Measurements from ENCODE around the gene RHBDL3. TPM values are rescaled to one million over a fixed set of nuclear protein-coding genes. Genes with fewer than 3 reads are reported as not detected.
A peak's percentile ranks its signal among the peaks of the same experiment; 100 is the strongest.

Gene RHBDL3
- total RNA-seq, 2 donors from 2014 or later: 0.33 to 0.40 TPM

GRCh38 chr17:32274643-32275042 lies 9.0 kb downstream of the RHBDL3 start:
- Mint-ChIP-seq H3K9me3 (no peaks in the 10 kb centered on the region), H3K36me3 (no peaks in the 10 kb centered on the region), H3K4me3 (no peak overlapping the region), H3K4me1 (ENCODE audit: low read depth in 2 of 2) (no peaks in the 10 kb centered on the region), H3K27ac (no peak overlapping the region), H3K27me3 (peaks cover 4 to 18% of the 10 kb centered on the region in 2 donors)
- ATAC-seq (no peak), DNase-seq (ENCODE audit: low spot score) (no peak)

- Mint-ChIP-seq H3K4me1 (ENCODE audit: low read depth in 2 of 2) (no peaks in the 10 kb centered on the region), H3K27ac (no peak overlapping the region)
- ATAC-seq: peak in 1 of 2 donors; percentile 26
Measured at GRCh38 chr17:32275060-32276042, 9.7 kb downstream of the RHBDL3 start.

GRCh38 chr17:32276171-32276601 lies 10.6 kb downstream of the RHBDL3 start:
- no peak for DNase-seq (ENCODE audit: low spot score)
- Mint-ChIP-seq H3K36me3 (no peaks in the 10 kb centered on the region), H3K9me3 (no peaks in the 10 kb centered on the region), H3K27ac (no peak overlapping the region), H3K4me1 (ENCODE audit: low read depth in 2 of 2) (no peaks in the 10 kb centered on the region), H3K27me3 (peaks cover 2 to 5% of the 10 kb centered on the region in 2 donors), H3K4me3 (no peak overlapping the region)
- ATAC-seq: no peak

More at GRCh38 chr17:32275060-32276042, 9.7 kb downstream of the RHBDL3 start:
- H3K27me3 Mint-ChIP-seq: peaks cover 2 to 14% of the 10 kb centered on the region in 2 donors
- no peaks in the 10 kb centered on the region for H3K36me3 Mint-ChIP-seq
- H3K9me3 Mint-ChIP-seq: no peaks in the 10 kb centered on the region
- DNase-seq (ENCODE audit: low spot score): no peak
- no peak overlapping the region for H3K4me3 Mint-ChIP-seq

DNA sequence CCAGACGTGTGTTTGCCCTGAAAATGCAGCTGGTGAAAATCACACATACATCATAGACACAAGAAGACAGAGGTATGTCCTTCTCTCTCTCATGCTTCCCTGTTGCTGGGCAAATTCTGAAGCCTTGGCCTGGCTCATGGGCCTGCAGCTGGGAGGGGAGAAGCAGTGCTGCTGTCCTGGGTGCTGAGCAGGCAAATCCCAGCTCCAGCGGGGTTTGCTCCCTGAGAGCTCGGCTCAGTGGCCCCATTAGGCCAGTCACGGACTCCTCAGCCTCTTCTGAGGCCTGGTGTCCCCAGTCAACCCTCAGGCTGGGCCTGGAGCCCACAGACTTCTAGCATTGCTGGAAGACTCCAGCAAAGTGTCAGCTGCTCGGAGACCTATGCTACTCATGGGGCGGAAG lies 11.7 kb downstream of the RHBDL3 start:
- Mint-ChIP-seq H3K4me3 (no peak overlapping the region), H3K36me3 (no peaks in the 10 kb centered on the region), H3K9me3 (no peaks in the 10 kb centered on the region), H3K27me3 (no peaks in the 10 kb centered on the region), H3K27ac (no peak overlapping the region), H3K4me1 (ENCODE audit: low read depth in 2 of 2) (no peaks in the 10 kb centered on the region)
- DNase-seq (ENCODE audit: low spot score) (no peak), ATAC-seq (no peak)

- peaks cover 0 to 3% of the 10 kb centered on the region in 2 donors for H3K4me1 Mint-ChIP-seq (ENCODE audit: low read depth in 2 of 2)
- H3K4me3 Mint-ChIP-seq: no peak overlapping the region
- no peaks in the 10 kb centered on the region for H3K9me3 Mint-ChIP-seq
- no peaks in the 10 kb centered on the region for H3K36me3 Mint-ChIP-seq
- H3K27me3 Mint-ChIP-seq: peaks cover 3 to 4% of the 10 kb centered on the region in 2 donors
- H3K27ac Mint-ChIP-seq: no peak overlapping the region
- ATAC-seq: no peak
- DNase-seq (ENCODE audit: low spot score): no peak
Measured at GRCh38 chr17:32278815-32279214, 13.2 kb downstream of the RHBDL3 start.

GRCh38 chr17:32279891-32280716 lies 14.5 kb downstream of the RHBDL3 start:
- no peaks in the 10 kb centered on the region for H3K36me3 Mint-ChIP-seq
- no peak overlapping the region for H3K27ac Mint-ChIP-seq
- H3K9me3 Mint-ChIP-seq: no peaks in the 10 kb centered on the region
- DNase-seq (ENCODE audit: low spot score) (no peak), ATAC-seq (no peak)
- no peak overlapping the region for H3K4me3 Mint-ChIP-seq
- peaks cover 6 to 11% of the 10 kb centered on the region in 2 donors for H3K27me3 Mint-ChIP-seq
- H3K4me1 Mint-ChIP-seq (ENCODE audit: low read depth in 2 of 2): peaks cover 0 to 3% of the 10 kb centered on the region in 2 donors

DNA sequence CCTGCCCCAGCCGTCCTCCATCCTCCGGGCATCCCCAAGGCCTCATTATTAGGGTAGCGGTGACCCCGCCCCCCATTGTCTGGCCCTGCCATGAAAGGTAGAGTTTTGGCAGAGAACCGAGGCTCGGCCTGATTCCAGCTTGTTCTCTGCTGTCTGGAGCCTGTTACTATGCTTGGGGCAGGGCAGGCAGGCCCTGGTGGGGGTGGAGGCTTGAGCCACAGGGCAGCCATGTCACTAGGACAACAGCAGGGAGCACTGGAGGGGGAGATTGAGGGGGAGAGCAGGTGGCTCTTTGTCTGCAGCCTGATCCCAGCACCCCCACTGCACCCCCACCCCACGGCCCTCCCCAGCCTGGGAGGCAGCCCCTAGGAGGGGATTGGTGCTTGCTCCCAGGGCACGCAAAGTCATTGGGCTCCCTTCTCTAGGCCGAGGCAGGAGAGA lies 15.4 kb downstream of the RHBDL3 start:
- Mint-ChIP-seq H3K27ac (no peak overlapping the region), H3K9me3 (no peaks in the 10 kb centered on the region), H3K4me3 (no peak overlapping the region), H3K36me3 (no peaks in the 10 kb centered on the region), H3K27me3 (peaks cover 6 to 11% of the 10 kb centered on the region in 2 donors), H3K4me1 (ENCODE audit: low read depth in 2 of 2) (peaks cover 0 to 3% of the 10 kb centered on the region in 2 donors)
- ATAC-seq: no peak
- DNase-seq (ENCODE audit: low spot score): no peak

DNA sequence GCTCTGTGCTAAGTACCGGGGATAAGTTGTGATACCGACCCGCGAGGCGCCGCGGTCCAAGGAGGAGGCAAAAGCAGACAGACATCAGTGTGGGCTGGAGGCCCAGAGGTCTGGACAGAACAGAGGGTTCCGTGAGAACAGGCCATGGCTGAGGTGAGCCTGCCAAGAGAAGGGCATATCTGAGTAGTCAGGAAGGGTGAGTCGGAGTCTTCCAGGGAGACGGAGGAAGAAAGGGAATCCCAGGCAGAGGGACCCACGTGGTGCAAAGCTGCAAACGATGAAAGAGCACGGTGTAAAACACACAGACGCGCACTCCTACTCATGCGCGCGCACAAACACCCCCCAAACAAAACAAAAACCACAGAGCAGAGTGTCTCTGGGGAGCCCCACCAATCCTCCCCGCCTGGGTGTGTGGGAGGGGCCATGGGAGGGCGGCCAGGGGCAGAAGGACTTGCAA lies 18.1 kb downstream of the RHBDL3 start:
- no peak for ATAC-seq
- no peak overlapping the region for H3K4me3 Mint-ChIP-seq
- H3K27me3 Mint-ChIP-seq: peaks cover 9 to 11% of the 10 kb centered on the region in 2 donors
- H3K36me3 Mint-ChIP-seq: no peaks in the 10 kb centered on the region
- DNase-seq (ENCODE audit: low spot score): no peak
- H3K9me3 Mint-ChIP-seq: no peaks in the 10 kb centered on the region
- H3K4me1 Mint-ChIP-seq (ENCODE audit: low read depth in 2 of 2): peaks cover 0 to 7% of the 10 kb centered on the region in 2 donors
- no peak overlapping the region for H3K27ac Mint-ChIP-seq

DNA sequence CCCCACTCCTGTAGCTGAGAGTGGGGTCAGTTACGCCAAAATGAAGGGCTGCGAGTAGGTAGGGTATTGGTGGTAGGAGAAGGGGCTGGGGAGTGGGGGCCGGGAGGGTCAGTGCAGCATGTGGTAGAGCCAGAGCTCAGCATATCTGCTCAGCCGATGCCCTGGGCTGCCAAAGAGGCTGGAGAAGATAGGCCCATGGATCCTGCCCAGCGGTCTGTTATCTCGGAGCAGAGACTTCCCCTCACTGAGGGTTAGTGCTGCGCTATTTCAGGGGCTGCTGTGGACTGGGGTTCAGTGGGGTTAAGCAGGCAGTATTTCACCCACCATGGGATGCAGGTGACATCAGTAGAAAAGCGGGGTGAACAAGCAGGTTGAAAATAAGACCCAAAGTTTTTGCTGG lies 19.7 kb downstream of the RHBDL3 start:
- Mint-ChIP-seq H3K36me3 (no peaks in the 10 kb centered on the region), H3K4me3 (no peak overlapping the region), H3K27me3 (peaks cover 9 to 11% of the 10 kb centered on the region in 2 donors), H3K4me1 (ENCODE audit: low read depth in 2 of 2) (peaks cover 0 to 10% of the 10 kb centered on the region in 2 donors), H3K9me3 (no peaks in the 10 kb centered on the region), H3K27ac (no peak overlapping the region)
- ATAC-seq (no peak), DNase-seq (ENCODE audit: low spot score) (no peak)

- no peak overlapping the region for H3K4me3 Mint-ChIP-seq
- H3K36me3 Mint-ChIP-seq: no peaks in the 10 kb centered on the region
- H3K4me1 Mint-ChIP-seq (ENCODE audit: low read depth in 2 of 2): peaks cover 0 to 10% of the 10 kb centered on the region in 2 donors
- DNase-seq (ENCODE audit: low spot score) (no peak), ATAC-seq (no peak)
- peaks cover 9 to 11% of the 10 kb centered on the region in 2 donors for H3K27me3 Mint-ChIP-seq
- no peak overlapping the region for H3K27ac Mint-ChIP-seq
- H3K9me3 Mint-ChIP-seq: no peaks in the 10 kb centered on the region
Measured at GRCh38 chr17:32285746-32286517, 20.3 kb downstream of the RHBDL3 start.

DNA sequence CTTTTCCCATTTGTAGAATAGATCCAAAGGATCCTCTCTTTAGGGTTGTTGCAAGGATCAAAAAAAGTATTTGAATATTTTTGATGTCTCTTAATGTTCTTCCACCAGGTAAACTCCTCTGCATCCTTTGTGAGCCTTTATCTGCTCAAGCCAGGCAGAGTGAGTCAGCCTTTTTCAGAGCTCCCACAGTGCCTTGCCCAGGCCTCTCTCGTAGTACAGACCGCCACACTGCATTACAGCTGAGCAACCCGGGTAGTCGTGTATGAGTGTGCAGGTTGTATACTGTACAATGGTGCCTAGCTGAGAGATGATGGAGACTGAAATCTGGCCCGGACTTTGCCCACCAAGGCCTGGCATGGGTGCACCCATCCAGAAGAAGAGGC lies 20.9 kb downstream of the RHBDL3 start:
- H3K27me3 Mint-ChIP-seq: peaks cover 9 to 11% of the 10 kb centered on the region in 2 donors
- no peak overlapping the region for H3K27ac Mint-ChIP-seq
- peaks cover 0 to 10% of the 10 kb centered on the region in 2 donors for H3K4me1 Mint-ChIP-seq (ENCODE audit: low read depth in 2 of 2)
- ATAC-seq (peak in 1 of 2 donors; percentile 31), DNase-seq (ENCODE audit: low spot score) (no peak)
- H3K36me3 Mint-ChIP-seq: no peaks in the 10 kb centered on the region
- H3K9me3 Mint-ChIP-seq: no peaks in the 10 kb centered on the region
- no peak overlapping the region for H3K4me3 Mint-ChIP-seq

GRCh38 chr17:32287804-32288511 lies 22.3 kb downstream of the RHBDL3 start:
- H3K4me3 Mint-ChIP-seq: no peak overlapping the region
- H3K9me3 Mint-ChIP-seq: no peaks in the 10 kb centered on the region
- no peaks in the 10 kb centered on the region for H3K36me3 Mint-ChIP-seq
- ATAC-seq (no peak), DNase-seq (ENCODE audit: low spot score) (no peak)
- peaks cover 0 to 12% of the 10 kb centered on the region in 2 donors for H3K4me1 Mint-ChIP-seq (ENCODE audit: low read depth in 2 of 2)
- peaks cover 9 to 11% of the 10 kb centered on the region in 2 donors for H3K27me3 Mint-ChIP-seq
- H3K27ac Mint-ChIP-seq: no peak overlapping the region
